GM12892 (cell line): Measurements from ENCODE around the gene ADAMTSL3.

Source experiments
- POLR2A ChIP-seq: IDR thresholded peaks from 2 replicates; pipeline ENCODE4 v1.6.1; 2011; ENCODE audit warnings: low read depth, low read length, control low read depth
- POLR2AphosphoS5 ChIP-seq: IDR thresholded peaks from 2 replicates; pipeline ENCODE4 v1.6.1; 2011; ENCODE audit warnings: low read depth, low read length, control low read depth

DNA sequence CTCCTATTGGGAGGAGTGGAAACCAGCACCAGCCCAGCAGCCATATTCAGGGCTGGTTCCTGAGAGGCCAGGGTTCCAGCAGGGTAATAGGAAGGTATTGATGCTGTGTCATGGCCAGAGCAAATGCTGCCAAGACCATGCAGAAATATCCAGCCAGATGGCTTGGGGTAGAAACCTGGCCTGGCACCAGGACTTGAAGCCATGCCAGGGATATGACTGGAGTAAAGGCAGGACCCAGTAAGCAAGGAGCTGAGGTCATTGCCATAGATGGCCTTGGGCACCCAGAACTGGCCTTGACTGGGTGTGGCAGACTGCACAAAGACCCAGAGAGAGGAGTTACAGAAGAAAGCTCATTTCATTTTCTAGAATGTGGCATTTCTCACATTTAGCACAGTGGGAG is 324.1 kb downstream of the ADAMTSL3 start:
- TF ChIP-seq POLR2A (no peak), POLR2AphosphoS5 (no peak)
